Parathyroid adenoma (tissue), 2 donors: ENCODE measurements around the gene TMEM255B.

Source experiments
- H2AFZ ChIP-seq: fragments of 300-600 bp; sonication (generic); one replicate; pipeline ENCODE4 v1.7.0; 2017; ENCODE audit warnings: antibody characterized with exemption, mild to moderate bottlenecking
- H3K27ac ChIP-seq: fragments of 300-600 bp; sonication (generic); one replicate; pipeline ENCODE4 v1.7.0; 2017
- H3K27me3 ChIP-seq: fragments of 300-600 bp; sonication (generic); one replicate; pipeline ENCODE4 v1.7.0; 2017; ENCODE audit warnings: low read length; ENCODE audit not compliant: control insufficient read depth, insufficient read depth
- H3K36me3 ChIP-seq: fragments of 300-600 bp; sonication (generic); one replicate; pipeline ENCODE4 v1.7.0; 2017; ENCODE audit warnings: low read length; ENCODE audit not compliant: control insufficient read depth, insufficient read depth
- H3K4me1 ChIP-seq: fragments of 300-600 bp; sonication (generic); one replicate; pipeline ENCODE4 v1.7.0; 2017; ENCODE audit warnings: control low read depth
- H3K4me2 ChIP-seq: fragments of 300-600 bp; sonication (generic); one replicate; pipeline ENCODE4 v1.7.0; 2017; ENCODE audit warnings: low read length
- H3K4me3 ChIP-seq: fragments of 300-600 bp; sonication (generic); one replicate; pipeline ENCODE4 v1.7.0; 2017; ENCODE audit warnings: low read depth, low read length
- H3K79me2 ChIP-seq: fragments of 300-600 bp; sonication (generic); one replicate; pipeline ENCODE4 v1.7.0; 2017; ENCODE audit warnings: control low read depth
- H3K9ac ChIP-seq: fragments of 300-600 bp; sonication (generic); one replicate; pipeline ENCODE4 v1.7.0; 2017; ENCODE audit warnings: mild to moderate bottlenecking
- H3K9me3 ChIP-seq: fragments of 300-600 bp; sonication (generic); one replicate; pipeline ENCODE4 v1.7.0; 2017; ENCODE audit warnings: low read length; ENCODE audit not compliant: control insufficient read depth
- TF ChIP-seq, protein P1 (sequence below): fragments of 300-600 bp; sonication (generic); IDR thresholded peaks from one replicate; pipeline ENCODE4 v1.7.0; 2017; ENCODE audit warnings: antibody characterized with exemption, mild to moderate bottlenecking
- donor health status: primary hyperparathyroidism.

The TMEM255B gene

GRCh38 chr13:113834496-113835200 is 75.6 kb downstream of the TMEM255B start:
- Histone ChIP-seq H2AFZ (no peak overlapping the region), H3K27me3 (no peaks in the 10 kb centered on the region), H3K9ac (no peak overlapping the region), H3K36me3 (no peaks in the 10 kb centered on the region), H3K4me2 (no peak overlapping the region), H3K4me1 (no peaks in the 10 kb centered on the region), H3K9me3 (no peaks in the 10 kb centered on the region), H3K79me2 (no peaks in the 10 kb centered on the region), H3K27ac (no peak overlapping the region), H3K4me3 (no peak overlapping the region)
- TF ChIP-seq, protein P1, sequence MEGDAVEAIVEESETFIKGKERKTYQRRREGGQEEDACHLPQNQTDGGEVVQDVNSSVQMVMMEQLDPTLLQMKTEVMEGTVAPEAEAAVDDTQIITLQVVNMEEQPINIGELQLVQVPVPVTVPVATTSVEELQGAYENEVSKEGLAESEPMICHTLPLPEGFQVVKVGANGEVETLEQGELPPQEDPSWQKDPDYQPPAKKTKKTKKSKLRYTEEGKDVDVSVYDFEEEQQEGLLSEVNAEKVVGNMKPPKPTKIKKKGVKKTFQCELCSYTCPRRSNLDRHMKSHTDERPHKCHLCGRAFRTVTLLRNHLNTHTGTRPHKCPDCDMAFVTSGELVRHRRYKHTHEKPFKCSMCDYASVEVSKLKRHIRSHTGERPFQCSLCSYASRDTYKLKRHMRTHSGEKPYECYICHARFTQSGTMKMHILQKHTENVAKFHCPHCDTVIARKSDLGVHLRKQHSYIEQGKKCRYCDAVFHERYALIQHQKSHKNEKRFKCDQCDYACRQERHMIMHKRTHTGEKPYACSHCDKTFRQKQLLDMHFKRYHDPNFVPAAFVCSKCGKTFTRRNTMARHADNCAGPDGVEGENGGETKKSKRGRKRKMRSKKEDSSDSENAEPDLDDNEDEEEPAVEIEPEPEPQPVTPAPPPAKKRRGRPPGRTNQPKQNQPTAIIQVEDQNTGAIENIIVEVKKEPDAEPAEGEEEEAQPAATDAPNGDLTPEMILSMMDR = no peak

GRCh38 chr13:113835461-113836270 is 76.6 kb downstream of the TMEM255B start:
- Histone ChIP-seq H3K36me3 (no peaks in the 10 kb centered on the region), H3K4me2 (no peak overlapping the region), H3K9me3 (no peaks in the 10 kb centered on the region), H3K4me3 (no peak overlapping the region), H3K27ac (no peak overlapping the region), H2AFZ (no peak overlapping the region), H3K27me3 (no peaks in the 10 kb centered on the region), H3K4me1 (no peaks in the 10 kb centered on the region), H3K79me2 (no peaks in the 10 kb centered on the region), H3K9ac (no peak overlapping the region)
- TF ChIP-seq, protein P1 = no peak

DNA sequence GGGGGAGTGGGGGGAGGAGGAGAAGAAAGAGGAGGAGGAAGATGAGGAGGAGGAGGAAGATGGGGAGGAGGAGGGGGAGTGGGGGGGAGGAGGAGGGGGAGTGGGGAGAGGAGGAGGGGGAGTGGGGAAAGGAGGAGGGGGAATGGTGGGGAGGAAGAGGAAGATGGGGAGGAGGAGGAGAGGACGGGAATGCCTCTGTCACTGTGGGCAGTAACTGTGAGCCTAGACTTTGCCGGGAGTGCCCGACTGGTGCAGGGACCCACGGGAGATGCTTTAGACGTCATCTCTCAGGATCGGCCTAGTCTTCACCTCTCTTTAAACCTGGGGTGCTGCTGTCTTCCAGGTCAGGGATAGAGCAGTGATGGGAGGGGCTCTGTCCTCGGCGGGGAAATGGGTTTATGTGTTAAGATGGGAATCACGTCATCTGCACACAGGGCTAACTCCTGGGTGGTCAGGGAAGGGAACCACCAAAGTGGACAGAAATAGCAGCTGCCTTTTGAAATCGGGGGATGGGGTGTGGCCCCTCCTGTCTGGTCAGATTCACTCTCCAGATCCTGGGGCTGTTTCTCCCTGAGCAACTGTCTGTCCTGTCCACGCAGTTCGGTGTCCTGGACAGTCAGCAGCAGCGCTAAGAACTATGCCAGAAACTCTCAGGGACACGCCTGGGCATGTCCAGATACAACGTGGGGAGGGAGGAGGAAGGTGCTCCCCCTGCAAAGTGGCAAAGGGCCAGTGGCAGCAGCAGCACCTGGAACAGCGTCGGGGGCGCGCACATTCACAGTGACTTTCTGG is 77.9 kb downstream of the TMEM255B start:
- Histone ChIP-seq H3K9ac (no peak overlapping the region), H3K27ac (peak overlapping the region; percentile 44), H3K4me3 (no peak overlapping the region), H3K4me2 (no peak overlapping the region), H3K36me3 (no peaks in the 10 kb centered on the region), H3K9me3 (no peaks in the 10 kb centered on the region), H3K4me1 (no peaks in the 10 kb centered on the region), H3K79me2 (no peaks in the 10 kb centered on the region), H3K27me3 (no peaks in the 10 kb centered on the region), H2AFZ (no peak overlapping the region)
- TF ChIP-seq, protein P1 = no peak

DNA sequence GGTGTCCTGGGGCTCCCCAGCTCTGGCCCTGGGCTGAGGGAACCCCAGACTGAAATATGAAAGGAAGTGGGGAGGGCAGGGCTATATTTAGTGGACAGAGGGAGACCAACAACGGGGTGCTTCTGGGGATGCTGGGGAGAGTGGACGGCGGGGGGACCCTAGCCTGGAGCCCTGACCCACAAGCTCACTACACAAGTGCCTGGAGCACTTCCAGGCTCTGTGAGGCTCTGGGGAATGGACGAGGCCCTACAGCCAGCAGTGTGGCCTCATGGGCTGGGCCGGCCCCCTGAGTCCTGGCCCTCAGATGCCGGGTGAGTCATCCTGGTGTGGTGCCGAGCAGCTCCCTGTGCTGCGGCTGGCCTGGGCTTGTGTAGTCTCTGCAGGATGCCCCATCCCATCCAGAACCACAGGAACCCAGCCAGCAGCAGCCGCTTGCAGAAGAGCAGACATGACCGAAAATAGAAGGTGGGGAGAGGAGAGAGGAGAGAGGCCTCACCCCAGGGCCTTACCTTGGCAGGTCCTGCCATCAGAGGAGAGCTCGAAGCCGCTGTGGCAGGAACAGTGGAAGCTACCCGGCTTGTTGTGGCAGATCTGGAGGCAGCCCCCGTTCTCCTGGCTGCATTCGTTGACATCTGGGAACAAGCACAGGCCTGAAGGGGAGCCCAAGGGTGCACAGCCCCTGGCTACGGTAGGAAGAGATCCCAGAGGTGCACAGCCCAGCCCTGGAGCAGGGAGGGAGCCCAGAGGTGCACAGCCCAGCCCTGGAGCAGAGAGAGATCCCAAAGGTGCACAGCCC is 78.7 kb downstream of the TMEM255B start:
- no peak overlapping the region for H3K4me2 ChIP-seq
- no peak overlapping the region for H3K4me3 ChIP-seq
- peak overlapping the region; percentile 44 for H3K27ac ChIP-seq
- H3K79me2 ChIP-seq = peaks cover 3% of the 10 kb centered on the region
- H3K9me3 ChIP-seq = no peaks in the 10 kb centered on the region
- no peak overlapping the region for H3K9ac ChIP-seq
- TF ChIP-seq, protein P1 = no peak
- no peaks in the 10 kb centered on the region for H3K4me1 ChIP-seq
- no peaks in the 10 kb centered on the region for H3K36me3 ChIP-seq
- no peak overlapping the region for H2AFZ ChIP-seq
- no peaks in the 10 kb centered on the region for H3K27me3 ChIP-seq
